GM08714 (cell line): ENCODE data around the gene UBE2QL1.
"Not testable (repeated sequence)": the region's sequence is repeated elsewhere in the genome, so short reads cannot be mapped to it uniquely, and the experiment has no call there.

Source experiments
- H3K4me3 ChIP-seq: fragments of 200-500 bp; sonication (Bioruptor generic); 2 replicates; pipeline ENCODE4 v1.5.1; 2014; ENCODE audit warnings: mild to moderate bottlenecking, low read length, inconsistent platforms
- ZNF274 ChIP-seq: IDR thresholded peaks from 2 replicates; pipeline ENCODE4 v1.6.1; 2012; ENCODE audit warnings: mild to moderate bottlenecking, low read depth, low read length

The UBE2QL1 gene

DNA sequence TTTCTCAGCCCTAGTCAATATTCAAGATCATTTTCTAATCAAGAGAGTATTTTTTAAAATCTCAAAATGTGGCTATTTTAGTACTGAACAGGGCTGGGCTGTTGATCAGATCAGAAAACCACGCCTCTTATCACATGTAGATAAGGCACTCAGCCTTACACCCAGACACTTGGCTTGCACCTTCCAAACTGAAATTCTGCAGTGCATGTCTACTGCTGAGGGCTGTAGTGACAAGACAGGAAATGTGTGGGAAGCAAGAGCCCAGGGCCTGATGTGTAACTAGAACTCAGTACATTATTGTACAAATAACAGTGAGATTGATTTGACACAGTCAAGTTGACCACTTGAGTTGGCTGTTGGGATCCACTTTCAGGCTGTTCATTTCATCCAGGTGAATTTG is 48.6 kb downstream of the UBE2QL1 start:
- no peak for TF ChIP-seq ZNF274

DNA sequence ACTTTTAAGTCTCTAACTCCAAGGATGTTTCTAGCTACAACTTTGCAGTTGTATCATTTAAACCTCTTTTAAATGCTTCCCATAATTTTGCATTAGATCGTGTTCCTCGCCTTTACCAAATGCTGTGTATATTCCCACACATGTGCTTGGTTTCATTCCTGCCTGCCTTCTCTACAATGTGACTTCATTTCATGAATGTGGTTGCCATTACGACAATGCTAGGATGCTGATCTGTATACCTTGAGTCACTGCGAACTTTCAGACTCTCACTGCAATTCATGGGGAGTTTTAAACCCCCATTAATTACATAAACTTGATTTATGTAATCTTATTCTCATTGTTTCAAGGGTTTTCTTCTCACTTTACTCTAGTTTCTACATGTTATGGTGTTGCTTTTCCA is 50.3 kb downstream of the UBE2QL1 start:
- H3K4me3 ChIP-seq, result no peak overlapping the region
- TF ChIP-seq ZNF274, result no peak

More for the DNA sequence above, 48.6 kb downstream of the UBE2QL1 start:
- no peak overlapping the region for H3K4me3 ChIP-seq

DNA sequence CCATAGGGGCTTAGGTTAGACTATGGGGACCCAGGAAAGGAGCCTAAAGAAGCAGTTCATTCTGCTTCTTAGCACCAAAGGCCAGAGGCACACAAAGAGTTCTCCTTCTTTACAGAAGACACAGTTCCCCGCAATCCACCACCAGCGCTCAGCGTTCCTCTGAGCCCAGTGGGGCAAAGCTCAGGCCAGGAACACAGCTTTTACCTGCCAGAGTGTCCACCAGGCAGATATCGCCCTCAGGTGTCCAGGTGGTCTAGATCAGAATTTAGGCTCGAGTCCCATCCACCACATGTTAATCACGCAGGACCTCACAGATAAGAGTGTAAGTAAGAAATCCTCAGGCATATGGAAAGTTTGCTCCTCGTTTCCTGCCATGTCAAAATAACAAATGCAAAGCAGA is 53.0 kb downstream of the UBE2QL1 start:
- no peak for TF ChIP-seq ZNF274
- no peak overlapping the region for H3K4me3 ChIP-seq

DNA sequence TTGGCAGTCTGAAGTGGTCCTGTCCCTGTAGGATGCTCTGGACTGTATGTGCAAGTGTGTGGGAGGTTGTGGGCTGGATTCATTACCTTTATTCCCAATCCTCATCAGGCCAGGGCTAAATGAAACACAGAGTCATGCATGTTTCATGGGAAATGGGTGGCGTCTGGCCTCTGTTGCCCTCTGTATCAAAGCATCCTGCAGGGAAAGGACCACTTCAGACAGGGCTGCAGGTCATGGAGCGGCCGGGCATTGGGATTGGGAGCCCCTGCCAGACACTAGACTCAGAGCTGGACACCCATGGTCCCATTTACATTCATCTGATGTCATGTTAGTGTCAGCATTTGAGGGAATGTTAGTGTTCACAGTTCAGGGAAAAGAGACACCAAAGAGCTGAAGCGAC is 53.8 kb downstream of the UBE2QL1 start:
- TF ChIP-seq ZNF274, result no peak
- H3K4me3 ChIP-seq, result no peak overlapping the region

- no peak for TF ChIP-seq ZNF274
- H3K4me3 ChIP-seq, result no peak overlapping the region
Measured at GRCh38 chr5:6503342-6503741, 54.7 kb downstream of the UBE2QL1 start.

GRCh38 chr5:6504677-6505415 is 56.2 kb downstream of the UBE2QL1 start:
- H3K4me3 ChIP-seq, result no peak overlapping the region
- TF ChIP-seq ZNF274, result no peak

GRCh38 chr5:6505416-6505755 is 56.7 kb downstream of the UBE2QL1 start:
- no peak overlapping the region for H3K4me3 ChIP-seq
- TF ChIP-seq ZNF274, result no peak

DNA sequence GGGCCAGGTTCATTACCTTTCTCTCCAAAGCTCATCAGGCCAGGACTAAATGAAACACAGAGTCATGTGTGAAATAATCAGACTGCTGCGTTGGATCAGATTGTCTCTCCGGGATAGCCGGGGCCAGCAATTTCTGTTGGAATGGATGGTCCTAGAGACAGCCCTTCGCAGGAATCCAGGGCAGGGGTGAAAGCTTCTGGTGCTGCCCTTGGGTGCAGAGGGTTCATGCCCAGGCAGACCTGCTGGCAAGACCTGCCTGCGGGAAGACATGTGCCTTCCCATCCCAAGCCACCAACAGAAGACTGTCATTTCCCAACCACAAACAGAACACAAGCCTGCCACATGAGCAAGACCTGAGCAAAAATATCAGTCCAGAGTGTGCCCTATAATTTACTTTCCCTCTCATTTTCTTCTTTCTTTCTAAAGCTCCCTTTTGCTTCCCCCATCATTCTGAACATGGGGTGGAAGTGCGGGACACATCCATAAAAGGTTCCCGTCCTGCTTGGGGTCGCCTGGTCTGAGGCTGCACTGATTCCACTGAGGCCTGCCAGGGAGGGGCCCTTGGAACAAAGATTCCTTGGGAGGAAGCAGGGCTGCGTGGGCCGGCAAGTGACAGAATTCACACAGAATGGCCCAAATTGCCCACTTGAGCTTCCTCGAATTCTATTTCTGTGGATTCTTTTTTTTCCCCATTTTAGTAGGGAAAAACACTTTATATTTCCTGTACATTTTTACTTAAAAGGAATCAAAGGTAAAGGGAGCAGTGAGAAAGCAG is 57.3 kb downstream of the UBE2QL1 start:
- no peak overlapping the region for H3K4me3 ChIP-seq
- no peak for TF ChIP-seq ZNF274

- H3K4me3 ChIP-seq, result no peak overlapping the region
- no peak for TF ChIP-seq ZNF274
Measured at GRCh38 chr5:6506611-6507010, 58.0 kb downstream of the UBE2QL1 start.

DNA sequence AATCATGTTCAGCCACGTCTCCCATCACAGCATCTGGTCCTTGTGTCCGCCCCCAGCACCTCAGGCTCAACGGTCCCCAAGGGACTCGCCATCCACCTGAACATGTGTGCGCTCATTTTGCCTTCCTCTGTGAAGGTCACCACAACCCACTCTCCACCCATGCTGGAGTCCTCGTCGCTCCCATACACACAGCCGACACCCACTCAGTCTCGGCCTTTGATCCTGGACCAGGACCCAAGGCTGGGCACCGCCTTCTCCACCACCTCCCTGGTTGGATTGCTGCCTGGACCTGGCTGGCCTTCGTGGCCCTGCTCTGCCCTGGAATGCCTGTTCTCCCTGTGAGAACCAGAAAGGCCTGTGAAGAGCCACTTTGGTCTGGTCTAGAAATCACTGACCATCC is 60.3 kb downstream of the UBE2QL1 start:
- H3K4me3 ChIP-seq, result no peak overlapping the region
- no peak for TF ChIP-seq ZNF274

DNA sequence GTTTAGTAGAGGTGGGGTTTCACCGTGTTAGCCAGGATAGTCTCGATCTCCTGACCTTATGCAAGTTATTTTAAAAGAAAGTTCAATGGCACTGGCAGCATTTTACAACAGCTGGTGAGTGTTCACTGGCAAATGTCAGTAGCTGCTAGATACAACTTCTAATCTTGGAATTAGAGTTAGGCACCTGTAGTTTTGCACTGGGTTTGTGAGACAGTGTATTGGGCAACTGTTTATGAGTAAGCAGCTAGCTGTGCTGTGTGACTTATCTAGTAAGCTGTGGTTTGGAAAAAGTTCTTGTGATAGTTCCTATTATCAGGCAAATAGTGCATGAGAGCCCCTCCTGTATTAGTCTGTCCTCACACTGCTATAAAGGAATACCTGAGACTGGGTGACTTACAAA is 61.5 kb downstream of the UBE2QL1 start:
- no peak overlapping the region for H3K4me3 ChIP-seq
- TF ChIP-seq ZNF274, result no peak

DNA sequence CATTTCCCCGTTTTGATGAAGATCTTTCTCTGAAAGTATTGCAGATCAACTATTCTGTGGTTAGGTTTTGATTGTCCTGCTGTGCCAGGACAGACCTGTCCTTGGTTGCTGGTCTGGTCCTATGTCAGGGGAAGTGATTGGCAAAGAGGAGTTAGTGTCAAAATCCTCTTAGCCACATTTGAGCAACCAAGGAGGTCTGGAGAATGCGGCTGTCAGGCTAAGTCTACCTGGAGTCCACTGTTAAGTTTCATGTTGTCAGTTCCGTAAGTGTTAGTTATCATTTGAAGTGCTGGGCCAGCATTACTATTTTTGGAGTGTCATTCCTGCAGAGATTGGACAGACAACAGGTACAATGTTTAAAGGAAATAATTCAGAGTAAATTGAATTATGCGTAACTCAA is 62.3 kb downstream of the UBE2QL1 start:
- no peak overlapping the region for H3K4me3 ChIP-seq
- TF ChIP-seq ZNF274, result no peak

DNA sequence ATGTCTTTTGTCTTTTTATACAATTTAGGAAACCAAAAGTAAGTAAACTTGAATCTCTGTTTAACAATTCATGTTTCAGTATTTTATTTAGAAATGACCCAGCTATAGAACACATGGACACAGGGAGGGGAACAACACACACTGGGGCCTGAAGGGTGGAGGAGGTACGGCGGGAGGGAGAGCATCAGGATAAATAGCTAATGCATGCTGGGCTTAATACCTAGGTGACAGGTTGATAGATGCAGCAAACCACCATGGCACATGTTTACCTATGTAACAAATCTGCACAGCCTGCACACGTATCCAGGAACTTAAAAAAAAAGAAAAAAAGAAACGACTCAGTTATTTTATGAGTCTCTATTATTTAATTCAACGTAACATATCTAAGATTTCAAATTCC is 67.2 kb downstream of the UBE2QL1 start:
- not testable (repeated sequence) for H3K4me3 ChIP-seq

- H3K4me3 ChIP-seq, result no peak overlapping the region
- no peak for TF ChIP-seq ZNF274
Measured at GRCh38 chr5:6516823-6517222, 68.2 kb downstream of the UBE2QL1 start.

DNA sequence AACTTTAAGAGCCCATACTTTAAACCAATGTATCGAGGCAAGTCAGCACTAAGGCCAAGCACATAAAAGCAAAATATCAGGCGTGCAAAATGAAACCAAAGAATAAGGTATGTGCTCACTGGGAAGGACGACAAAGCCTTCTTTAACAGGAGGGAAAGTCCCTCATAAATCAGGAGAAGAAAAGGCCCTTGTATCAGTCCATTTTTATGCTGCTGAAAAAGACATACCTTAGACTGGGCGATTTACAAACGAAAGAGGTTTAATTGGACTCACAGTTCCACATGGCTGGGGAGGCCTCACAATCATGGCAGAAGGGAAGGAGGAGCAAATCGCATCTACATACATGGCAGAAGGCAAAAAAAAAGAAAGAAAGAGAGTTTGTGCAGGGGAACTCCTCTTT is 68.9 kb downstream of the UBE2QL1 start:
- TF ChIP-seq ZNF274, result no peak
- no peak overlapping the region for H3K4me3 ChIP-seq

DNA sequence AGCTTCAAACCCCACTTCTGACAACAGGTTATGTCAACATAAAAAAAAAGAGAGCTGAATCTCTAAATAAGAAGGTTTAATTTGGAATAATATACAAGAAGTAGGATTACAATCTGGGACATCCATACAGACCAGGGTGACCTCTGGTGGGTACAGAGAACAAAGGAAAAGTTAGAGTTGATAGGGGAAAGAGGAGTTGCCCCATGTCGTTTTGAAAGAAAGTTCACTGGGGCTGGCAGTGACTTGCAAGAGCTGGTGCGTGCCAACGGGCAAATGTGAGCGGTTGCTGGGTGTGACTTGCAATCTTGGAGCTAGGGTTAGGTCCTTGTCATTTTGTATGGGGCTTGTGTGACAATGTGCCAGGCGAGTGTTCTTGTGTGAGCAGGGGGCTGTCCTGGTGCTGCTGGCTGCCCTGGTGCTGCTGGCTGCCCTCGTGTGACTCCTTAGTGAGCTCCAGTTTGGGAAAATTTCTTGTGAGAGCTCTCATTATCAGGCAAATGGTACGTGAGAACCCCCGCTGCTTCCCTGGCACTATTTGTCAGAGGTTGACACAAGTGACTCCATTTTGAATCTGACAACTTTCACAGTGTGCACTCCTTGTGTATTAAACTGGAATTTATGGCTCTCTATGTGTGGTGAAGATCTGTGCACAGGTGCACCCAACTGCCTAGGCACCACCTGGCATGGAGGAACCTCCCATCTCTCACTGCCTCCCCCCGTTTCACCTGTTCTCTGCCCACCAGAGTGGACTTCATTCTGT is 69.8 kb downstream of the UBE2QL1 start:
- H3K4me3 ChIP-seq, result no peak overlapping the region
- no peak for TF ChIP-seq ZNF274
